ENCODE results near the gene FAHD1.

Gene FAHD1

DNA sequence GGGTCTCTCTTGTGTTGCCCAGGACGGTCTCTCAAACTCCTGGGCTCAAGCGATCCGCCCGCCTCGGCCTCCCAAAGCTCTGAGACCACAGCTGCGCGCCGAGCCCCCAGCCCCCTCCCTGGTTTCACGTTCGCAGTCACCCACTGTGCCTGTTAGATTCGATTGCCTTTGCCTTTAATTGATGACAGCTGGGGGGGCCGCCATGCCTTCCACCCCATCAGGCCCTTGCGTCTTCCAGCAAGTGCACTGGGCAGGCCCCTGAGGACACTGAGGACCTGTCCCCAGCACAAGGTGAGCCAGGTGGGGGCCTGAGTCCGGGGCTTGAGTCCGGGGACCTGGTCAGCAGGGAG is 36.8 kb upstream of the FAHD1 start:
- no peak for DNase-seq (ENCODE audit: low spot score)
- Histone ChIP-seq H3K27ac (no peak overlapping the region), H3K4me3 (no peak overlapping the region)
- TF ChIP-seq, protein P1, sequence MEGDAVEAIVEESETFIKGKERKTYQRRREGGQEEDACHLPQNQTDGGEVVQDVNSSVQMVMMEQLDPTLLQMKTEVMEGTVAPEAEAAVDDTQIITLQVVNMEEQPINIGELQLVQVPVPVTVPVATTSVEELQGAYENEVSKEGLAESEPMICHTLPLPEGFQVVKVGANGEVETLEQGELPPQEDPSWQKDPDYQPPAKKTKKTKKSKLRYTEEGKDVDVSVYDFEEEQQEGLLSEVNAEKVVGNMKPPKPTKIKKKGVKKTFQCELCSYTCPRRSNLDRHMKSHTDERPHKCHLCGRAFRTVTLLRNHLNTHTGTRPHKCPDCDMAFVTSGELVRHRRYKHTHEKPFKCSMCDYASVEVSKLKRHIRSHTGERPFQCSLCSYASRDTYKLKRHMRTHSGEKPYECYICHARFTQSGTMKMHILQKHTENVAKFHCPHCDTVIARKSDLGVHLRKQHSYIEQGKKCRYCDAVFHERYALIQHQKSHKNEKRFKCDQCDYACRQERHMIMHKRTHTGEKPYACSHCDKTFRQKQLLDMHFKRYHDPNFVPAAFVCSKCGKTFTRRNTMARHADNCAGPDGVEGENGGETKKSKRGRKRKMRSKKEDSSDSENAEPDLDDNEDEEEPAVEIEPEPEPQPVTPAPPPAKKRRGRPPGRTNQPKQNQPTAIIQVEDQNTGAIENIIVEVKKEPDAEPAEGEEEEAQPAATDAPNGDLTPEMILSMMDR (IDR thresholded peaks at IDR 0.05), result no peak

DNA sequence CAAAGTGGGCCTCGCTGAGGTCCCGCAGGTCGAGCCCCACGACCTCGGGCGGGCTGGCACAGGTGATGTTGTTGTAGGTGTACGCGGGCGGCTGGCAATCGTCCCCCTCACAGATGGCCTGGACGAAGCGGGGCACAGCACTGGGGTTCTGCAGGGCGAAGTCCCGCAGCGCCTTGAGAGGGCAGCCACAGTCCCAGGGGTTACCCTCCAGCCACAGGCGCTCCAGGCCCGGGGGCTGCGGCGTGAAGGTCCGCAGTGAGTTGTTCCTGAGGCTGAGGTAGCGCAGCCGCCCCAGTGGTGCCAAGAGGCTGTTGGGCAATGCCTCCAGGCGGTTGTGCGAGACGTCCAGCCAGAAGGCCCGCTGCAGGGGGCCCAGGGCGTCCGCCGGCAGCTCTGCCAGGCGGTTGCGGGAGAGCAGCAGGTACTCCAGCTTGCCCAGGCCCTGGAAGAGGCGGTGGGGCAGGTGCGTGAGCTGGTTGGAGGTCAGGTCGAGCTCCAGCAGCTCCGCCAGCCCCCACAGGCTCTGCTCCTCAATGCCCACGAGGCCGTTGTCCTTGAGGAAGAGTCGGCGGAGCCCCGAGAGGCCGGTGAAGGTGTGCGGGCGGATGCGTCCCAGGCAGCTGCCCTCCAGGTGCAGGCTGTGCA is 36.3 kb upstream of the FAHD1 start:
- Histone ChIP-seq H3K4me3 (no peak overlapping the region), H3K27ac (no peak overlapping the region)
- TF ChIP-seq, protein P1 (IDR thresholded peaks at IDR 0.05), result no peak
- no peak for DNase-seq (ENCODE audit: low spot score)

DNA sequence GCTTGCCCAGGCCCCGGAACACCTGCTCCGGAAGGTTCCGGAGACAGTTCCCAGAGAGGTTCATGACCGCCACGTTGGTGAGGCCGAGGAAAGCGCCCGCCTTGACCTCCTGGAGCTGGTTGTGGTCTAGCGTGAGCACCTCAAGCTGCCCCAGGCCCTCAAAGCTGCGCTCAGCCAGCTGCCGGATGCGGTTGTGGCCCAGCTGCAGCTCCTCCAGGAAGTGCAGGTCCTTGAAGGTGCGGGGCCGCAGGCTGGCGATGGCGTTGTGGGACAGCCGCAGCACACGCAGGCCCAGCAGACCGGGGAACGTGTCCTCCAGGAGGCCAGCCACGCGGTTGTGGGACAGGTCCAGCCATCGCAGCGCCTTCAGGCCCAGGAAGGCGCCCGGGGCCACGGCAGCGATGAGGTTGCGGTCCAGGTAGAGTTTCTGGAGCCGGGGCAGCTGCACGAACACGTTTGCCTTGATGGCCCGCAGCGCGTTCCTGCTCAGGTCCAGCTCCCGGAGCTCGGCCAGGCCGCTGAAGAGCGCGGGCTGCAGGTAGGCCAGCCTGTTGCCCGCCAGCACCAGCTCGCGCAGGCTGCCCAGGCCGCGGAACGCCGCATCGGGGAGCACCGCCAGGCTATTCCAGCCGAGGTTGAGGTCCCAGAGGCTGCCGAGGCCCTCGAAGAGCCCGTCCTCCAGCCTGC is 35.6 kb upstream of the FAHD1 start:
- DNase-seq (ENCODE audit: low spot score), result no peak
- Histone ChIP-seq H3K27ac (no peak overlapping the region), H3K4me3 (no peak overlapping the region)
- TF ChIP-seq, protein P1 (IDR thresholded peaks at IDR 0.05), result no peak

GRCh38 chr16:1791943-1792812 is 34.8 kb upstream of the FAHD1 start:
- Histone ChIP-seq H3K27ac (no peak overlapping the region), H3K4me3 (no peak overlapping the region)
- TF ChIP-seq, protein P1 (IDR thresholded peaks at IDR 0.05), result no peak
- no peak for DNase-seq (ENCODE audit: low spot score)

DNA sequence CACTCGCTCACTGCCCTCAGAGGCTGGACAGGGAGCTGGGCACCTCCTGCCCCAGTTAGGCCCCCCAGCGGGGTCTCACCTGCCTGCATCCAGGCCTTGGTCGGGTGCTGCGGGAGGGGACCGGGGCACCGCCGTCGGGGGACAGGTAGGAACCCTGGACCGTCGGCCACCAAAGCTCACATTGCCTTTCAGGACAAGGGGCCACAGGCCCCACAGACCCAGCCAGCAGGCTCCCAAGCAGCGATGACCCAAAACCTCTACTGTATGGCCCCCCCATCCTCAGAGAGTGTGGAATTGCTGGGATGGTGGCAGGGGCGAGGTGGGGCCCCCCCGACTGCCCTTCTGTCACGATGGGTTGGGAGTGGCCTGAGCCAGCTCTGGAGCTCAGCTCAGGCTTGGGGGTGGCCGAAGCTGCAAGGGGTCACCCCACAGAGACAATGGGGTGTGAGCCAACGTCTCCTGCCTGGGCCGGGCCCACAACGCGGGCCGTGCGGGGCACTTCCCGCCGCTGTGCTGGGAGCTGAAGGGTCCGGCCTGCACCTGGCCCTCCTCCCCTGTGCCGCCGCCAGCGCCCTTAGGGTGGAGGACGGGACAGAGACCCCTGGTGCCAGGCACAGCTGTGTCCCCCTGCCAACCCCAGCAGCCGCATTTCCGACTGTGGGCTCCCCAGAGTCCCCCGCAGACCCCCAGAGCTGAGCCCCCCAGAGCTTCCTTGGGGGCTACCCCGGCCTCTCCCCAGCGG is 34.0 kb upstream of the FAHD1 start:
- TF ChIP-seq, protein P1 (IDR thresholded peaks at IDR 0.05), result no peak
- H3K27ac ChIP-seq, result no peak overlapping the region
- H3K4me3 ChIP-seq, result no peak overlapping the region
- no peak for DNase-seq (ENCODE audit: low spot score)

DNA sequence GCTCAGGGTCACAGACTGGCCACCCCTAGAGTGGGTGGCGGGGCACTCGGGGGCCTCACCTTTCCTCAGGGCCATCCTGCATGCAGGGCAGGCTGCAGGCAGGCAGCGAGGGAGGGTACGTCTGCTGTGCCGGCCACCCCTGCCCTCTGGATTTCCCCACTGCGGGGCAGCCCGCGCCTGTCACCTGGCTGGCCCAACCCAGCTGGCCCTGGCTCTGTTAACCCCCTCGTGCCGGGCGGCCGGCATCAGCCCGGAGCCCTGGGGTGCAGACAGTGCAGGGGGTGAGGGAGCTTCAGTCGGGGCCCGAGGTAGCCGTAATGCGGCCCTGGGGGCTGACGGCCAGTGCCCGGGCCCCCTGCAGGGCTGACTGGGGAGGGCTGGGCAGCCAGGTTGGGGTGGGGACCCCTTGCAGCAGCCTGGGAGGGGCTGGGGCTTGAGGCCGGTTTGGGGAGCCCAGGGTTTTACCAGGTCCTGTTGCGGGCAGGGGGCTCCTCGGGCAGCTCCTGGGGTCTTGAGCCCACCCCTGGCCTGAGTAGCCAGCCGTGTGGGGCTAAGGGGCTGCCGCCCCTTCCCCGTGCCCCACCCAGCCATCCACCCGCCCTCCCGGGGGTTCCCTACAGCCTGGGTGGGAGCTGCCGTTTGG is 33.3 kb upstream of the FAHD1 start, which contains the start of gene IGFALS:
Gene IGFALS, minus strand, starts transcription at position 128 of the 643 bp plus-strand sequence. Its CDS starts 53 bp downstream, at position 75.
- H3K4me3 ChIP-seq, result no peak within 1 kb of the TSS
- TF ChIP-seq, protein P1 (IDR thresholded peaks at IDR 0.05), result no peak
- H3K27ac ChIP-seq, result no peak within 1 kb of the TSS
- DNase-seq (ENCODE audit: low spot score), result no peak
